GM19351 (cell line): ENCODE data around the gene ST6GALNAC1.
A peak's percentile ranks its signal among the peaks of the same experiment; 100 is the strongest.

Experiments used
- ATAC-seq: cut with Tn5 transposase; IDR thresholded peaks from one replicate; pipeline ENCODE4 v1.9.1; 2021; ENCODE audit warnings: mild to moderate bottlenecking, moderate library complexity; ENCODE audit not compliant: unreplicated experiment

The ST6GALNAC1 gene

DNA sequence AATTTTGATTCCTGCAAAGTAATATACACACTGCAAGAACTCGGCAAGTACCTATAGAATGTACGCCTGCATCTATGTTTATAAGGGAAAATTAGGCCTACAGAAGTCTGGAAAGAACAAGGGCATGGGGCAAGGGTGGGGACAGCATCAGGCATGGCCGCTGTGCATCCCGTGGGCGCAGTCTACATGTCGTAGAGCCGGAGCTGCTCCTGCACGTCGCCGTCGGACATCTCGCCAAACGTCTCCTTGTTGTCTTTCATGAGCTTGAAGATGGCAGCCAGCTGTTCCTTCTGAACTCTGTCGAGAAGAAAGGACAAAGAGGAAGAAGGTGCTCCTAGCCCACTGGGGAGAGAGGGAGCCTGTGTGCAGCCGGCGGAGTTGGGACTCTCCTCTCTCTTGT is 33.8 kb upstream of the ST6GALNAC1 start:
- no peak for ATAC-seq

DNA sequence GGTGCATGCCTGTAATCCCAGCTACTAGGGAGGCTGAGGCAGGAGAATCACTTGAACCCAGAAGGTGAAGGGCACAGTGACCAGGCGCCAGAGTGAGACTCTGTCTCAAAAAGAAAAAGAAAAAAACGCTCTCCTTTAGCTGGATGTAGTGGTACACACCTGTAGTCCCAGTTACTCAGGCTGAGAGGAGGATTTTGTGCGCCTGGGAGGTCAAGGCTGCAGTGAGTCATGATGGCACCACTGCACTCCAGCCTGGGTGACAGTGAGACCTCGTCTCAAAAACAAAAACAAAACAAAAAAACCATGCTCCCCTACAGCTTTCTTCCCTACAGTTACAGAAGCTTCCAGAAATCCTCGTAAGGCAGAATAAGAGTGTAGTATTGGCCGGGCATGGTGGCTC is 33.1 kb upstream of the ST6GALNAC1 start:
- ATAC-seq: no peak

DNA sequence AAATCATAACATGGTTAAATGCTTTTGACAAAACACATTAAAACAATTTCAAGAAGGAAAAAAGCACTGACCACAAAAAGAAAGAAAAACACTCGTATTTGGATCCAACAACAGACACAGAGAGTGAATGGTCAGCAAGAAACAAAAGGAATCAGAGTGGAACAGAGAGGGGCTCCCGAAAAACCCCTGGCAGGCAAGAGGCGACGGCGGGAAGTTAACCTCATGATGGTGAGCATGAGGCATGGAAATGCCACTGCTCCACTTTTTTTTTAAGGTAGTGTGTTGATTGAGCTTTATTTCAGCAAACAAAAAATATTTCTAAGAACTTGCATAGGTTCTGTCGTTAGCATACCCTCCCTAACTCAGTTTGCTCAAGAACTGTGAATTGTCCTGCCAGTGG is 32.1 kb upstream of the ST6GALNAC1 start:
- no peak for ATAC-seq

DNA sequence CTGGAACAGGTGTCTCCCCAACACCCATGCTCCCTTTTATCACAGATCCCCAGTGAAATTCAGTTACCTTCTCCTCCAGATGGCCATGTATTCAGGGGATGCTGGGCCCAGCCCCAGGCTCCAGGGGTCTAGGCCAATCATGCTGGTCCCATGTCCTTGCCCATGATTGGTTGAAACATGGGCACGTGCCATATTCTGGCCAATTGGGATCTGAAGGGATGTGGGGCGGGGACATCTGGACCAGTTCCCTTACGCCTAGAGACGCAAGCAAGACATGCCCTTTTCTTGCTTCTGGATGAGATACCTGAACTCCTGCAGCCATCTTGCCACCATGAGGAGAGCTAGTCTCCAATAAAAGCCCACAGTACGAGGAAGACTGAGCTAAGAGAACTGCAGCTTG is 31.0 kb upstream of the ST6GALNAC1 start:
- ATAC-seq: no peak

DNA sequence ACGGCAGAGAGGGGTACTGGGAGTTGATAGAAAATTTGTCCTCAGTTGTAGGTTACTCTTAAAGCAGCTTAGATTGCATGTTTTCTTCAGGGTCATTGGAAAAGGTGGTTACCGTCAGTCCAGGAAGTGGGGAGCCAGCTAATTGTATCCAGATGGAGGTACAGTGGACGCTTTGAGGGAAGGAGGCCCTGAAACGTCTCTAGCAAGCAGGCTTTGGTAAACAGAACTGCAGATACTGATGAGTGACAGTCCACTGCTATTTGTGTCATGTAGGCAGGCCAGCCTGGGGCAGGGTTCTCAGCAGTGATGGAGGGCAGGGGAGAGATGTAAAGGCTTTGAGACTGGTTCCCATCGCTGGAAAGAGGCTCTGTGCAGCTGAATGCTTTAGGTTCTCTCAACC is 30.2 kb upstream of the ST6GALNAC1 start:
- ATAC-seq: no peak

DNA sequence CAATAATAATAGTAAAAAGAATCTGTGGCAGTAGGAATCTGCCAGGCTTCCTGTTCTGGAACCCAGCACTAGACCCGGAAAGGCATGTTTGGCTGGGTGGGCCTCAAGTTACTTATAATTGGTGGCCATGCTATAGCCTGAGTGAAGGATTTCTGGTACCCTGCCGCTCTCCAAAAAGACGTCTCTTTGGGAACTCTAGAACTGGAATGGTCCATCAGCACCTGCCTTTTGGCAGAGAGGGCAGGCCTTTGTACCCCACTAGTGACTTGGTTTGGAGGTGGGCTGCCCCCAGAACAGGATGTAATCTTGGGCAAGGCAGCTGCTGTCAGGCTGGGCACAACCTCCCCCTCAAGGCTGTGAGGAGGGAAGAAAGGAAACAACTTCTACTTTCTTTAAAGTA is 29.3 kb upstream of the ST6GALNAC1 start:
- ATAC-seq: no peak

DNA sequence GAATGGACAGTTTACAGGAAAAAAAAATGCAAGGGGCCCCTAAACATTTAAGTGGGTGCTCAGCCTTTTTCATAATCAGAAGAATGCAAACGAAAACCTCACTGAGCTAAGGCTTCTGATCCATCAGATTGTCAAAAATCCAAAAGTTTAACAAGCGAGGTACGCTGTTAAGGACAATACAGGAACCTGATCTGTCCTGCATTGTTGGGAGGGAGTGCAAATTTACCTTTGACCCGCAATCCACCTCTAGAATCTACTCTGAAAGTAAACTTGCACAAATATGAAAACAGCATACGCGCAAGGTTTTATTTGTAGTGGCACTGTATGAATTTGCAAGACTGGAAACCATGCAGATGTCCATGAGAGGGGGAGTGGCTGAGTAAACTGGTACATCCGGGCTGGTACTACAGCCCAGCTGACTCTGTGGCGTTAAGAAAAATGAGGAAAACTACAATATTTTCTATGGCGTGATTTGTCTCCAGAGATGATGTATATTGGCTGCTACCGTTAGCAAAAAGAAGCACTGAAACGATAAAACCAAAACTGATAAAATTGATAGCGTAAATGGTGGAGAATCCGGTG is 28.8 kb upstream of the ST6GALNAC1 start:
- no peak for ATAC-seq

DNA sequence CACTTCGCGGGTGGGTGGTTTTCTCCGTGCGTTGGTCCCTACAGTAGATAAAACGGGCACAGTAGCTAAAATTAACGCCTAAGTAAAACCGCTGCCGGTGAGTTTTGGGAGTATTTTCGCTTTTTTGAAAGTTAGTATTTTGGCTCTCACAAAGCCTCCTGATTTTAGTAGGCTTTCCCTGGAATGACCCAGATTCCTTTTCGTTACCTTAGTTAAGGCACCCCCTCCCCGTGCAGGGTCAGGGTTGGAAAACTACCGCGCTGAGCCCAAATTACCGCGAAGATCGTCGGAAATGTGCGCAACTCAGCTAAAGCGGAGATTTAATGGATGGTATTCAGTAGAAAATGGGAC is 28.3 kb upstream of the ST6GALNAC1 start:
- peak; percentile 9 for ATAC-seq

DNA sequence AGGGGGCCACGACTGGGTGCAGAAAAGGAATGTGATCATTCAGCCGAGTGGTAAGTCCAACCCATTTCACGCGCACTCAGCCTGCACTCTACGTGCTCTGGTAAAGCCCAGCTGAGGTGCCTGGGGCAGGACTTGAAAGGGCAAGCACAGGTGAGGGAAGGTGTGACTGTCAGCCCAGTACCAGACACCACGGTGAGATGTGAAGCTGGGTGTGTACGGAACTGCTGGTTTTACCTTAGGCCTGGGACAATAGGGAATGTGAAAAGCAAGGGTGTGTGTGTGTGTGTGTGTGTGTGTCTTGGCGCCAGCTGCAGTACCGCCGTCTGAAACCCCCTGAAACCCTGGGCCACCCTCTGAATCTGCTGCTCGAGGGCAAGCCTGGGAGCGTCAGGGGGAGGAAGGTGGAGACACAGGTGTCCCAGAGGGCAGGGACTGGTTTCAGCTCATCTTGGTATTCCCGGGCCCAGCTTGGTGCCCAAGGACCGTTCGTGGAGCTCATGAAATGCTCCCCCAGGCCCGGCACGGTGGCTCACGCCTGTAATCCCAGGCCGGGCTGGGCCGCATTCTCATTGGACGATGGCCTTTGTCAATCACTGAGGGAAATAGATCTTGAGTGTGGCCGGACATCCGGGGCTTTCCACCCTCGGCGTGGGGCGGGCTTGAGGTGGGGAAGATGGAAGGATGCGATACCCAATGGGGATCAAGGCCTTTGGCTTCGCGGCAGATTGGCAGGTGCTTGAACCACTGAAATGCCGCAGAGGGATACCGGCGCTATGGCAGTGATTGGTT is 27.8 kb upstream of the ST6GALNAC1 start:
- ATAC-seq: peak; percentile 99

DNA sequence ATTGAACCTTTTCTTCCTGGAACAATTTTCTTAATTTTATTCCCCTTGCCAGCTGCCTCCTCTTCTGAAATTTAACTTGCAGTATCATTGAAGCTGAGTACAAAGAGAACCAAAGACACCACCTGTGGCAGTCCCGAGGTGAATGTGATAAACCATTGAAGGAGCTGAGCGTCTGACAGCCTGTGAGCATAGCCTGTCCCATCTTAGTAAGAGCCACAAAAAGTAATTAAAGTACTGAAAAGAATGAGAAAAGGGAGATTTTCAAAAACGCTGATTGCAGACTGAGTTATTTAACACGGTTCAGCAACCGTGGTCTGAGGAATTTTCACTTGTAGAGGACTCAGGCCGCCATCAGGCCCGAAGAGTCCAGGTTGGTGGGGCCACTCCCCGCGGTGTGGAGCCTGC is 27.2 kb upstream of the ST6GALNAC1 start:
- no peak for ATAC-seq

DNA sequence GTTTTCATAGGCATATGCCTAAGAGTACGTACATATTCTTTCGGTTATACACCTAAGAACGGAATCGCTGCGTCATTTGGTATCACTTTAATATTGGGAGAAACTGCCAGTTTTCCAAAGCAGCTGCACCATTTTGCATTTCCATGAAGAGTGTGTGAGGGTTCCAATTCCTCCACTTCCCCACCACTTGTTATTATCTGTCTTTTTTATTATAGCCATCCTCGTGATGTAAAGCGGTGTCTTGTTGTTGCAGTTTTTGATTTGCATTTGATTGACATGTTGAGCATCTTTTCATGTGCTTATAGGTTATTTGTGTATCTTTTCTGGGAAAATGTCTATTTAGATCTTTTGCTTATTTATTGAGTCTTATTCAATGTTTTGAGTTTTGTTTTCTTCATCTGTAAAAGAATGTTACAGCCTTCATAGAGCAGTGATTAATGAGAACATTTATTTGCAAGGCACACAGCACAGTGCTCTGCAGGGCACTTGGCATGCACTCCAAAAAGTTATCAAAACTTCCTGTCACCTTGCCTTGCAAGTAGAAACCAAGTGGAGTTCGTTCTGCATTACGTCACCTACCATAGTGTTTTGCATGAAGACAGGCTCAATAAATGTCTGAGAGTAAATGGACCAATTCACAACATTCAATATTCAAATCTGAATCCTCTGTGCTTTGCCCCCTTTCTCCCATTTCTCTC is 26.6 kb upstream of the ST6GALNAC1 start:
- no peak for ATAC-seq

DNA sequence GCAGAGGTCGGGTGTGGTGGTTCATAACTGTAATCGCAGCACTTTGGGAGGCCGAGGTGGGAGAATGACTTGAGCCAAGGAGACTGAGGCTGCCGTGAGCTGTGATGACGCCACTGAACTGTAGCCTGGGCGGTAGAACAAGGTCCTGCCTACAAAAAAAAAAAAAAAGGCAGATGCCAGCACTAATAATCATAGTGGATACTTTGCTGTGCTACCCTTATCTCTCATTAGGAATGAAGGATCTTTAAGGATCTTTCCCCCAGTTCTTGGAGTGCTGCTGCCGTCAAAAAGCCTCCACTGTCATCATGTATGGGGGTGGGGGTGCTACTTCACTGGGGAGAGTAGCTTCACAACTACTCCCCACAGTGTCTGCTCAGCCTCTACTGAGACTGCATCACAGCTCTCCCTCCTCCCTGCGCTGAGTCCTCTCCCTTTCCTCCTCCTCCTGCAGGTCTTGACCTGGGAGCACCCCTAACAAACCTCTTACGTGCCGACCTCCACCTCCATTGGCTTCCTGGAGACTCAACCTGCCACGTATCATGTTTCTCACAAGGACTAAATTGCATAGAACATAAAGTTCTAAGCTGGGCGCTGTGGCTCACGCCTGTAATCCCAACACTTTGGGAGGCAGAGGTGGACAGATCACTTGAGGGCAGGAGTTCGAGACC is 24.4 kb upstream of the ST6GALNAC1 start:
- no peak for ATAC-seq

DNA sequence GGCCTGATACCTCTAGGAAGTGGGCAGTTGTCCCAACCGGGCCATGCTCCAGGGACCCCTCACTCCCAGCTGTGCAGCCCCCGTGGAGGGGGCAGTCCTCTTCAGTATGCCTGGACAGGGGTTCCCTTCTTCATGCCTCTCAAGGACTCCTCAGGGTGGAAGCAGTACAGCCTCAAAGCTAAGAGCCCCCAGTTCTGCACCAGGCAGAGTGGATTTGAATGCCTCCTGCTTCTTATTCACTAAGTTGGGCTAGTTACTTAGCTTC is 23.9 kb upstream of the ST6GALNAC1 start:
- ATAC-seq: no peak

DNA sequence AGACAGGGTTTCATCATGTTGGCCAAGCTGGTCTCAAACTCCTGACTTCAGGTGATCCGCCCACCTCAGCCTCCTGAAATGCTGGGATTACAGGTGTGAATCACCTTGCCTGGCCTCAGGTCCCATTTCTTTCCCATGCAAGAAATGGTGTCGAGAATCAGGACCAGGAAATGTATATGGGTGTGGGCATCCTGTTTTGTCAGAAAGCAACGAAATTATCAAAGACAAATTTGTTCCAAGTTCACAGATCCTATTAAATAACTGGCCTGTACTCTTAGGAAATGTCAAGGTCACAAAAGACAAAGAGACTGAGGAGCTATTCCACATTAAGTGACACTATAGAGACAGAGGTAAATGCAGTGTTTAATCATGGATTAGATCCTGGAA is 17.1 kb upstream of the ST6GALNAC1 start:
- ATAC-seq: no peak

DNA sequence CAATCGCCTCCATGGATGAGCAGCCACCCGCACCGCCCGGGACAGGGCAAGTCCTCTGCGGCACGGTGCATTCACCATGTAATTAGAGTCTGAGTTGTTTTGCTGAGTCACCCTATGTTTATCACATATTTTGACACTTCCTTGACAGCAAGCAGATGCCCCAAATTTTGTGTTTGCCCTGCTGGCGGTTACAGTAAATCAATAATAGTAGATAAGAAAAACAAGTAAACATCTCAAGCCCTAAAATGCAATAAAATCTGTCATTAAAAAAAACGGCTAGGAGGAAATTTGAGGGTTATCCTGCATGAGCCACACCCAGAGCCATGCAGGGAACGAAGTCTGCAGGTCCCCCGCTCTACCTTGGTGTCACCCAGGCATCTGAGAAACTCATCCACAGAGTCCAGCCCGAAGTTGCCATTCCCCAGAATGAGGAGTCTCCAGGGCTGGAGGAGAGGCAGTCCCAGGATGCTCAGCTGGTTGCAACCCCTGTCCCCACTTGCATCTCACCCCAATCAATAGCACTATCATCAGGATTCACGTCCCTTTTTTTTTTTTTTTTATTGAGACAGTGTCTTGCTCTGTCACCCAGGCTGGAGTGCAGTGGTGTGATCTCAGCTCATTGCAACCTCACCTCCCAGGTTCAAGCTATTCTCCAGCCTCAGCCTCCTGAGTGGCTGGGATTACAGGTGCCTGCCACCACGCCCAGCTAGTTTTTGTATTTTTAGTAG is 16.5 kb upstream of the ST6GALNAC1 start:
- ATAC-seq: no peak

DNA sequence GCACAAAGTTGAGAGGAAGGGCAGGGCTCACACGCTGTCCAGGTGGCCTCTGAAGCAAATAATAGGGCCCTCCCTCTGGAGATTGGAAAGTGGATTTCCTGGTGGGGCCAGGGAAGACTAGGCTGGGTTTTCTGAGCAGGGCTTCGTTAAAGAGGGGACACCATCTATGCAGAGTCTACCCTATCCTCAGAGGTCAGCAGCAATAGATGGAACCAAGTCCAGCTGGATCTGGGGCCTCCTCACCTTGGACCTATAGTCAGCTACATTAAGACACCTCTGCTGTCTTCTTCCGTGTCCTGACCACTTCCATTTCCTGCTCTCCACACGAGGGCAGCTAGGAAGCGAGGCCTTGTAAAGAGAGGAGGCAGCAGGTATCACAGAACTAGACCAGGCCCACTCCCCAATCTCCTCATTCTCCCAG is 14.7 kb upstream of the ST6GALNAC1 start:
- ATAC-seq: no peak

DNA sequence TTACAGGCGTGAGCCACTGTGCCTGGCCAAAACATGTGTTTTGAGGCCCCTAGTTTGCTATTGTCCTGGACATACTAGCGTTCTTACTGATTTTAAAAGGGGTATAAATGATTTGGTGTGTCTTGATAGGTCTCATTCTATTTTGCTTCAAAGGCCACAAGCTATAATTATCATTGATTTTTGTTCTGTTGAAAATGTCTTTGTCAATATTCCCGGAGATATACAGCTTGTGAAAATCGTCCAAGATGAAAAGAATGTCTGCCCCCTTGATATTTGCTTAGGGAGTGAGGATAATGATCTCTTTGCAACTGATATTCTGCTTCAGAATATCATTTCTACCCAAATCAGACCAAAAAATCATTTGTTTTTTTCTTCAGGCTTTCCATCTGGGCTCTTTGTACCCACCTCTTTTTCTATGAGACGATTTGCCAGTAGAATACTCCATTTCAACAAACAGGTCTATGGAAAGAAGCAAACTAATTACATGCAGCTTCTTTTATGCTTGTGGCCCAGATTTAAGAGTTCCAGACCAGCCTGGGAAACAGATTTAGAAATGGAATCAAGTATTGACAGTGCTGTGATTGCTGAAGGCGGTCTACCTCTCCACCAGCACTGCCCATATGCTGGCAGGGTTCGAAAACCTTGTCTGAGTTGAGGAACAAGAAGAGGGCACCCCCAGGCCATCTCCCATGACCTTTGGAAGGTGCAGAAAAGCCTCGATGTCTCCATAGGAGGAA is 14.1 kb upstream of the ST6GALNAC1 start:
- ATAC-seq: no peak

DNA sequence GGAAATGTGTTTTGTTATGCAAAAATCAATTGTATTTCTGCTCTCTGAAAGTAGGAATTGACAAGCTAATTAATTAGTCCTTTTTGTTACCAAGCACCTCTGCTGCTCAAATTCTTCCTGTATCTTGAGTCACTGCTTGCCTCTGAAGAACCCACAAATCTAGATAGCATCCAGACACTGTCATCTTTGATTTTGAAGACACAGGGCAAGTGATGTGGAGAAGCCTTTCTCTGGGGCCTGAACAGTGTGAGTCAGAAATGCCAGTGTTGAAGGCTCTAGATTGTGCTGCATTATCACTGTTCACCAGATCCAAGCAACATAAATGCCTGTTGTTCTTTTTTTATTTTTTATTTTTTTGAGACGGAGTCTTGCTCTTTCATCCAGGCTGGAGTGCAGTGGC is 10.9 kb upstream of the ST6GALNAC1 start:
- ATAC-seq: no peak

DNA sequence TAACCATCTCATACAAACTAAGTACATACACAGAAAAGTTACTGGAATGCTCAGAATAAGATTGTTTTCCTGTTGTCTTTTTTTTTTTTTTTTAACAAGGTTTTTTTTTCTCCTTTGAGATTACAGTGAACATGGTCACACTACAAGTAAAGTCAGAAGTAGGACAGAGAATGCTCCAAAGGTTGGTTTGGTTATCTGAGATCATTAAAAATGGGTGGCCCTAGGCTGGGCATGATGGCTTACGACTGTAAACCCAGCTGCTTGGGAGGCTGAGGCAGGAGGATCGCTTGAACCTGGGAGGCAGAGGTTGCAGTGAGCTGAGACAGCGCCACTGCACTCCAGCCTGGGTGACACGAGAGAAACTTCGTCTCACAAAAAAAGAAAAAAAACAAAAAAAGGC is 6.9 kb upstream of the ST6GALNAC1 start:
- no peak for ATAC-seq

DNA sequence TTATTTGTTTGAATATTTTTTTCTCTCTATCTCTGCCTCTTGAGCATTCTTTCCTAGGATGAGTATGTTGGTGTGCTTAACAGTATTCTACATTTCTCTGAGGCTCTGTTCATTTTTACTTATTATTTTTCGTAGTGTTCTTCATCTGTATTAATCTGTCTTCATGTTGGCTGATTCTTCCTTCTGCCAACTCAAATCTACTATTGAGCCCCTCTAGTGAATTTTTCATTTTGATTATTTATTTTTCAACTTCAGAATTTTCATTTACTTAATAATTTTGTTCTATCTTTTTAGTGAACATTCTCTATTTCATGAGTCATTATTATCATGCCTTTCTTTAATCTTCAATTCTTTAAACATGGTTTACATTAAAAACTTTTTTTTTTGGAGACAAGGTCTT is 3.2 kb upstream of the ST6GALNAC1 start:
- ATAC-seq: no peak

DNA sequence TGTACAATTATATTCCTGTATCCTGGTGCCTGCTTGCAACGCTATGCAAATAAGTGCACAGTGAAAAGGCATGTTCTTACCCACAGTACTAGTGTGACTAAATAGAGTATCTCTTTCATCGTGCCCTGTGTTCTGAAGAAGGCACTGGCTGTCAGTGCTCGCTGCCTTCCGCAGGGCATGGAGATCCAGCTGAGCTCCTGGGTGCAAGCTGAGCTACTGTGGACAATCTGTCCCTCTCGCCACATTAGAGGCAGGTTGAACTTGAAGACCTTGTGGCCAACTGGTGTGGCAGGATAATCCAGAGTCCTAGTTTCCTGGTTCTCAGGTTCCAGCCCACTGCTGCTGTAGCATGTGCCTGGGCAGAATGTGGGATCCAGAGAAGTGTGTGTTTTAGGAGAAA is 1.9 kb upstream of the ST6GALNAC1 start:
- ATAC-seq: no peak
